Neural cell (in vitro differentiated cells): Measurements from ENCODE around the gene ACTL9.

Source experiments
- EP300 ChIP-seq: fragments of 450-650 bp; conservative IDR thresholded peaks from 2 replicates; pipeline ENCODE4 v1.6.1; 2014; ENCODE audit warnings: antibody characterized with exemption, mild to moderate bottlenecking, moderate library complexity; ENCODE audit not compliant: poor library complexity, severe bottlenecking
- EZH2 ChIP-seq: fragments of 200-600, 300-800 bp; shearing (Covaris generic), sonication (generic); IDR thresholded peaks from 2 replicates; pipeline ENCODE4 v1.6.1; 2014; ENCODE audit warnings: antibody characterized with exemption, low read length, borderline replicate concordance, mild to moderate bottlenecking; ENCODE audit not compliant: insufficient read depth, poor library complexity, severe bottlenecking
- MXI1 ChIP-seq: fragments of 450-650 bp; conservative IDR thresholded peaks from 2 replicates; pipeline ENCODE4 v1.6.1; 2014; ENCODE audit warnings: antibody characterized with exemption, mild to moderate bottlenecking; ENCODE audit not compliant: poor library complexity, severe bottlenecking
- POLR2AphosphoS5 ChIP-seq: IDR thresholded peaks from 2 replicates; pipeline ENCODE4 v1.6.1; 2012
- RAD21 ChIP-seq: fragments of 450-650 bp; conservative IDR thresholded peaks from 2 replicates; pipeline ENCODE4 v1.6.1; 2014; ENCODE audit warnings: antibody characterized with exemption, mild to moderate bottlenecking, moderate library complexity
- SMC3 ChIP-seq: fragments of 450-650 bp; conservative IDR thresholded peaks from 2 replicates; pipeline ENCODE4 v1.6.1; 2014; ENCODE audit warnings: antibody characterized with exemption, mild to moderate bottlenecking, moderate library complexity; ENCODE audit not compliant: poor library complexity
- TAF1 ChIP-seq: IDR thresholded peaks from 2 replicates; pipeline ENCODE4 v1.6.1; 2012; ENCODE audit warnings: low read depth
- TF ChIP-seq, protein P1 (sequence below): fragments of 450-650 bp; IDR thresholded peaks from 2 replicates; pipeline ENCODE4 v1.5.1; 2014; ENCODE audit warnings: antibody characterized with exemption, mild to moderate bottlenecking, moderate library complexity; ENCODE audit not compliant: poor library complexity, severe bottlenecking
- TF ChIP-seq, protein P2 (sequence below): IDR thresholded peaks from 2 replicates; pipeline ENCODE4 v1.6.1; 2012; ENCODE audit warnings: borderline replicate concordance

DNA sequence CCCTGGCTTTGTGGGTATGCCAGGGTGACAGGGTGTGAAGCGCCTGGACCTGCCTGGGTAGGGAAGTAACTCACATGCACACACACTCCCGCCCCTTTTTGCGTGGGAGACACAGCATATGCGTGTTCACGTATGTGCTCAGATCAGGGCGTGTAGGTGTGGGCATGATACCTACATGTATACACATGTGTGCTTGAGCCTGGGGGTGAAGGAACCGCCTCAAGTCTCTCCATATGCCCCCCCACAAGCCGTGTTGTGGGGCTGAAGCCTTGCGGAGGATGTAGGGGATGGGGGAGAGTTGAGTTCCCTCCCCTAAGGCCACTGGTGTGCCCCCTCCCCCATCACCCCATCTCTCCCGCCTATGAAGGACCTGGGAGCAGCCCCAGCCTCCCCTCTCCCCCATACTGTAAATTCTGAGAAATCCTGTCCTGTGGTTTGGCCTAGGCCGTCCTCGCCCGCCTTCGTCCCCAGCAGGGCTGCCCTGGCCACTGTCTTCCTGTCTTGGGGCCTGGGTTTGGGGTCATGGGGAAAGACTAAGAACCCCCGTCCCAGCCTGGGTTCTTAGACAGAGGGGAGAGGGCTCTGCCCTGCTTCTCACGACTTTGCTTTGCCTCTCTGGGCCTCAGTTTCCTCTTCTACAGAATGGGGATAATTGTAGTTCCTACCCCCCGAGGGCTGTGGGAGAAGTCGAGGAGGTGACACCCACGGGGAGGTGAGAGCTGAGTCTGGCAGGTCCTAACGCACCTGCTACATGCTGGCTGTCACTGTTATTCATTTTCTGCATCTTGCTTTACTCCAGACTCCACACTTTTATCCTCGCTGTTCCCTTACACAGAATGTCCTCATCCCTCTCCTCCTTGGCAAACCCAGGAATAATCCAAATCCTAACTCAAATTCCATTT, 14.3 kb downstream of the ACTL9 start:
- TF ChIP-seq, protein P1, sequence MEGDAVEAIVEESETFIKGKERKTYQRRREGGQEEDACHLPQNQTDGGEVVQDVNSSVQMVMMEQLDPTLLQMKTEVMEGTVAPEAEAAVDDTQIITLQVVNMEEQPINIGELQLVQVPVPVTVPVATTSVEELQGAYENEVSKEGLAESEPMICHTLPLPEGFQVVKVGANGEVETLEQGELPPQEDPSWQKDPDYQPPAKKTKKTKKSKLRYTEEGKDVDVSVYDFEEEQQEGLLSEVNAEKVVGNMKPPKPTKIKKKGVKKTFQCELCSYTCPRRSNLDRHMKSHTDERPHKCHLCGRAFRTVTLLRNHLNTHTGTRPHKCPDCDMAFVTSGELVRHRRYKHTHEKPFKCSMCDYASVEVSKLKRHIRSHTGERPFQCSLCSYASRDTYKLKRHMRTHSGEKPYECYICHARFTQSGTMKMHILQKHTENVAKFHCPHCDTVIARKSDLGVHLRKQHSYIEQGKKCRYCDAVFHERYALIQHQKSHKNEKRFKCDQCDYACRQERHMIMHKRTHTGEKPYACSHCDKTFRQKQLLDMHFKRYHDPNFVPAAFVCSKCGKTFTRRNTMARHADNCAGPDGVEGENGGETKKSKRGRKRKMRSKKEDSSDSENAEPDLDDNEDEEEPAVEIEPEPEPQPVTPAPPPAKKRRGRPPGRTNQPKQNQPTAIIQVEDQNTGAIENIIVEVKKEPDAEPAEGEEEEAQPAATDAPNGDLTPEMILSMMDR = no peak
- TF ChIP-seq TAF1 (no peak), RAD21 (no peak), POLR2AphosphoS5 (no peak), EZH2 (no peak), EP300 (no peak), SMC3 (no peak), MXI1 (no peak)
- TF ChIP-seq, protein P2, sequence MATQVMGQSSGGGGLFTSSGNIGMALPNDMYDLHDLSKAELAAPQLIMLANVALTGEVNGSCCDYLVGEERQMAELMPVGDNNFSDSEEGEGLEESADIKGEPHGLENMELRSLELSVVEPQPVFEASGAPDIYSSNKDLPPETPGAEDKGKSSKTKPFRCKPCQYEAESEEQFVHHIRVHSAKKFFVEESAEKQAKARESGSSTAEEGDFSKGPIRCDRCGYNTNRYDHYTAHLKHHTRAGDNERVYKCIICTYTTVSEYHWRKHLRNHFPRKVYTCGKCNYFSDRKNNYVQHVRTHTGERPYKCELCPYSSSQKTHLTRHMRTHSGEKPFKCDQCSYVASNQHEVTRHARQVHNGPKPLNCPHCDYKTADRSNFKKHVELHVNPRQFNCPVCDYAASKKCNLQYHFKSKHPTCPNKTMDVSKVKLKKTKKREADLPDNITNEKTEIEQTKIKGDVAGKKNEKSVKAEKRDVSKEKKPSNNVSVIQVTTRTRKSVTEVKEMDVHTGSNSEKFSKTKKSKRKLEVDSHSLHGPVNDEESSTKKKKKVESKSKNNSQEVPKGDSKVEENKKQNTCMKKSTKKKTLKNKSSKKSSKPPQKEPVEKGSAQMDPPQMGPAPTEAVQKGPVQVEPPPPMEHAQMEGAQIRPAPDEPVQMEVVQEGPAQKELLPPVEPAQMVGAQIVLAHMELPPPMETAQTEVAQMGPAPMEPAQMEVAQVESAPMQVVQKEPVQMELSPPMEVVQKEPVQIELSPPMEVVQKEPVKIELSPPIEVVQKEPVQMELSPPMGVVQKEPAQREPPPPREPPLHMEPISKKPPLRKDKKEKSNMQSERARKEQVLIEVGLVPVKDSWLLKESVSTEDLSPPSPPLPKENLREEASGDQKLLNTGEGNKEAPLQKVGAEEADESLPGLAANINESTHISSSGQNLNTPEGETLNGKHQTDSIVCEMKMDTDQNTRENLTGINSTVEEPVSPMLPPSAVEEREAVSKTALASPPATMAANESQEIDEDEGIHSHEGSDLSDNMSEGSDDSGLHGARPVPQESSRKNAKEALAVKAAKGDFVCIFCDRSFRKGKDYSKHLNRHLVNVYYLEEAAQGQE = no peak
